Right cardiac atrium (tissue), 5 donors: ENCODE measurements around the gene LMTK2. TPM values are rescaled to one million over a fixed set of nuclear protein-coding genes. Genes with fewer than 3 reads are reported as not detected.

ENCODE experiments used
- ATAC-seq, 2 donors: fragments of 200-7000 bp; cut with Tn5 transposase; one replicate each; pipeline versions ENCODE4 v1.8.0 to v1.9.1; 2020; ENCODE audit warnings: moderate library complexity in 2 of 2, mild to moderate bottlenecking in 1 of 2
- DNase-seq, 3 donors: peaks; one replicate each; pipeline ENCODE4 v3.0.0-alpha.2; 2020
- H3K27ac ChIP-seq: one replicate; pipeline ENCODE4 v1.5.1; 2013; ENCODE audit warnings: mild to moderate bottlenecking, low read length, control low read depth, moderate library complexity
- H3K27me3 ChIP-seq: one replicate; pipeline ENCODE4 v1.6.1; 2013; ENCODE audit not compliant: control insufficient read depth, insufficient read depth
- H3K4me1 ChIP-seq: one replicate; pipeline ENCODE4 v1.6.1; 2013; ENCODE audit warnings: low read length; ENCODE audit not compliant: control insufficient read depth, insufficient read depth
- H3K4me3 ChIP-seq: one replicate; pipeline ENCODE4 v1.5.1; 2013; ENCODE audit warnings: low read length, control low read depth
- H3K9me3 ChIP-seq: one replicate; pipeline ENCODE4 v1.6.1; 2013; ENCODE audit warnings: low read length; ENCODE audit not compliant: control insufficient read depth
- WGBS: extraction: QIAGEN DNeasy Blood & Tissue Kit; methylation state at CpG from one replicate; pipeline ENCODE4 v1.1.7; 2013; 5-methylcytosine and 5-hydroxymethylcytosine counted together
- intact Hi-C, 4 donors: fragments of 100-400 bp; cut with DNase I; formaldehyde crosslinking; loops; one replicate each; pipeline versions ENCODE4 v1.11.0 to v1.14.0; 2022 to 2023
- polyA plus RNA-seq: library from polyadenylated mRNA; stranded (reverse); fragments of 200-250 nt; gene quantifications from one replicate; pipeline ENCODE4 v1.2.3, GENCODE V29; 2013
- total RNA-seq, 4 donors: library from RNA; stranded (reverse); fragmentation: NEBNext Ultra II Directional; extraction: Animal tissue kit (Norgen Biotek cat#: 25700); gene quantifications; one replicate each; pipeline ENCODE4 v1.2.1, GENCODE V29; 2021
- donor health status: healthy with polysubstance abuse.
- donor health status: DM: no; HTN: yes; CAD: no.
- donor health status: DM: no; HTN: no; CAD: no.
- donor health status: DM: no; HTN: yes; CAD: no; lungs with severe emphysema.
- donor health status: DM: yes; HTN: yes; CAD: no.

Gene LMTK2
- total and polyA plus RNA-seq, 5 donors: 13.1 to 38.5 (median 36.8) TPM

DNA sequence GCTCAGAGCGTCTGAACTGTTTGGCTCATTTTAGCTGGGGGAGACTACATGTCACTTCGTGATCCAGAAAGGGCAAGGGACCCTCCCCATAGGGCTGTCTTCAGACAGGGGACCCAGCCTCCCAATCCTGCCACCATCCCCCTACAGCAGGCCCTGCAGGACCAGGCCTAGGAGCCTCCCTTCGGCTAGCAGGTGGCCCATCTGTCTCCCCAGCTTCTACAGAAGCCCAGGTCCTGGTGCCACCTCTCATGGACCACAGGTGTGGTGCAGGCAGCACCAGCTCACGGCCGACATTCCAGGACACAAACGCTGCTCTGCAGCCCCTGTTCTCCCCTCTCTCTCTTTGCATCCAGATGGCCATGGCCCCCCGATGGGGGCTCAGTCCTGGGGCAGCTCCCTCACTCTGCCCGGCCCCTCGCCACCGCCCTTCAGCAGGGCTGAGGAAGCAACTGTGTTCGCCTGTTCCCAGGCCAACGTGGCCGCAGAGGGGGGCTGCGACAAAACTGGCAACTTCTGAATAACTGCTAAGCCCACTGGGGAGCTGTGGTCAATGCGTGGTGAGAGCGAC lies 135.1 kb downstream of the LMTK2 start:
- intact Hi-C loops: loop anchor here in 1 of 4 donors (5.0 kb wide), 1 partner anchor 214 kb away; no protein-coding TSS in a partner anchor
- Histone ChIP-seq H3K4me1 (no peaks in the 10 kb centered on the region), H3K27ac (no peak overlapping the region), H3K9me3 (no peaks in the 10 kb centered on the region), H3K4me3 (no peak overlapping the region), H3K27me3 (no peaks in the 10 kb centered on the region)
- 83% methylated on average over 16 of the region's 16 CpGs for WGBS
- DNase-seq (peak in 2 of 3 donors; percentile 43 to 60), ATAC-seq (peak in 1 of 2 donors; percentile 6)

DNA sequence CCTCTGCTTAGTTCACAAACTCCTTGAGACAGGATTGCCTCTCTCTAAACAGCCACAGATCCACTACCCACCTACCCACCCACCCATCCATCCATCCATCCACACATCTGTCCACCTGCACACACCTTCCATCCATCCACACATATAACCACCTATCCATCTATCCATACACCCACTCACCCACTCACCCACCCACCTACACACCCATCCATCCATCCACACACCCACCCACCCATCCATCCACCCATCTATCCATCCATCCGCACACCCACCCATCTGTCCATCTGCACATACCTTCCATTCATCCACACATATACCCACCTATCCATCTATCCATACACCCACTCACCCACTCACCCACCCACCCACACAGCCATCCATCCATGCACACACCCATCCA lies 135.7 kb downstream of the LMTK2 start:
- H3K27ac ChIP-seq: no peak overlapping the region
- no peak for ATAC-seq
- WGBS: 100% methylated on average over 1 of the region's 1 CpG
- no peaks in the 10 kb centered on the region for H3K4me1 ChIP-seq
- no peaks in the 10 kb centered on the region for H3K27me3 ChIP-seq
- no peak overlapping the region for H3K4me3 ChIP-seq
- no peaks in the 10 kb centered on the region for H3K9me3 ChIP-seq
- intact Hi-C loops: loop anchor here in 1 of 4 donors (5.0 kb wide), 1 partner anchor 215 kb away; no protein-coding TSS in a partner anchor
- DNase-seq: no peak

DNA sequence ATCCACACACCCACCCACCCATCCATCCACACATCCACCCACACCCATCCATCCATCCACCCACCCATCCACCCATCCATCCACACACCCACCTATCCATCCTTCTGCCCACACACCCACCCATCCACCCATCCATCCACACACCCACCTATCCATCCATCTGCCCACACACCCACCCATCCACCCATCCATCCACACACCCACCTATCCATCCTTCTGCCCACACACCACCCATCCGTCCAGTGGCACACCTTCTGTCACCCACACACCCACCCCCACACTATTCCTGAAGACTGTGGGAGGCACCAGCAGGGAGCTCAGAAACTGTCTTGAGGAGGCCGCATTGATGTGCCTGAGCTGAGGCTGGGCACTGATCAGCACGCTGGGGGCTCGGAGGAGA lies 136.3 kb downstream of the LMTK2 start:
- Histone ChIP-seq H3K9me3 (no peaks in the 10 kb centered on the region), H3K27ac (no peak overlapping the region), H3K27me3 (no peaks in the 10 kb centered on the region), H3K4me3 (no peak overlapping the region), H3K4me1 (no peaks in the 10 kb centered on the region)
- ATAC-seq (no peak), DNase-seq (peak in 2 of 3 donors; percentile 11 to 21)
- 92% methylated on average over 4 of the region's 4 CpGs for WGBS
- intact Hi-C loops: loop anchor here in 1 of 4 donors (5.0 kb wide), 1 partner anchor 216 kb away; no protein-coding TSS in a partner anchor

DNA sequence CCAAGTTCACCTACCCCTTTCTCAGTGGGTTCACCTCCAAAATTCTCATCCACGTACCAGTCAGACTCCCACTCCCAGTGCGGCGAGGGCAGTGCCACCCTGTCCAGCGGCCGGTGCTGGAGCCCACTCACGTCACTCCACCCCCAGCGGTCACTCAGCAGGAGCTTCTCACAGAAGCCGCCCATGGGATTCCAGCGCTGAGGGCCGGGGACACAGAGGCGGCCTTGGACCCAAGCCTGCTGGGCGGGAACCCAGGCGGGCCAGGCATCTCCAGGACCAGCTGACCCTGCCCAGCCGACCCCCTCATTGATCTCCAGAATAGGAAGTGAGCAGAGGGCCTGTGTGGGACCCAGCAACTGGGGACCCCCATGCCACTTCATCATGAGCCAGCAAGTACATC lies 138.2 kb downstream of the LMTK2 start:
- Histone ChIP-seq H3K27ac (no peak overlapping the region), H3K9me3 (no peaks in the 10 kb centered on the region), H3K4me1 (no peaks in the 10 kb centered on the region), H3K4me3 (no peak overlapping the region), H3K27me3 (no peaks in the 10 kb centered on the region)
- intact Hi-C loops: loop anchor here in 1 of 4 donors (5.0 kb wide), 1 partner anchor 218 kb away; no protein-coding TSS in a partner anchor
- DNase-seq (peak in 2 of 3 donors; percentile 51 to 65), ATAC-seq (no peak)
- WGBS: 92% methylated on average over 14 of the region's 14 CpGs

DNA sequence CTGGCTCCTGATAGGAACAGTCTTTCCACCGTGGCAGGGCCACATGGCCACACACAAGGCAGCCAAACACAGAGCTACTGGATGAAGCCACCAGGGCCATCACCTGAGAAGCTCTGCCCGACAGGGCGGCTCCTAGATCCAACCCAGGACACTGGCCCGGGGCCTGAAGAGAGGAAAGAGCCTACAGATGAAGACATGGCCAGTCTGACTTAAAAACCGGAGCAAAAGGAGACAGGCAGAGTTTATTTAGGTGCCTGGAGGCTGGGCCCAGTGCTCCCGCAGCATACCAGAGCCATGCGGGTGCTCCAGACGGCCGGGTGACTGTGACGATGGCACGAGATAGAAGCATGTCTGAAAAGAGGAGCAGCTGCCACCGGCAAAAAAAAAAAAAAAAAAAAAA lies 141.5 kb downstream of the LMTK2 start:
- Histone ChIP-seq H3K9me3 (no peaks in the 10 kb centered on the region), H3K4me3 (no peak overlapping the region), H3K4me1 (no peaks in the 10 kb centered on the region), H3K27ac (no peak overlapping the region), H3K27me3 (no peaks in the 10 kb centered on the region)
- no peak for ATAC-seq
- intact Hi-C loops: no loop called here
- peak in 2 of 3 donors; percentile 9 to 38 for DNase-seq
- 91% methylated on average over 12 of the region's 12 CpGs for WGBS

DNA sequence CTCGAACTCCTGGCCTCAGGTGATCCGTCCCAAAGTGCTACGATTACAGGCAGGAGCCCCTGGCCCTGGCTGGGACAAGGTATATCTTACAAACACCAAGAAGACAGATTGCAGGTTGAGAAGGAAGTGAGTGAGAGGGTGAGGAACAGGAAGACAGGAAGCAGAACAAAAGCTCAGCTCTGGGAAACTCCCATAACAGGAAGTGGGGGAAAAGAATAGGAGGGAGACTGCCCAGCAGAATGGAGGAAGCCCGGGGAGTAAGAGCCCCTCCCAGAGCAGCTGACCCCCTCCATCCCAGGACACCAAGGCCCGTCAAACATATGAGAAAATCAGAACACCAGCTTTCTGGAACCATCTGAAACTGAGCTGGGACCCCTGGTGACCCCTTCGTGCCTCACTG lies 142.4 kb downstream of the LMTK2 start:
- peak; percentile 46 to 53 (median 48) for DNase-seq
- no peaks in the 10 kb centered on the region for H3K27me3 ChIP-seq
- peak; percentile 19 to 54 for ATAC-seq
- H3K4me3 ChIP-seq: no peak overlapping the region
- 67% methylated on average over 6 of the region's 6 CpGs for WGBS
- H3K27ac ChIP-seq: peak overlapping the region; percentile 73
- no peaks in the 10 kb centered on the region for H3K9me3 ChIP-seq
- intact Hi-C loops: no loop called here
- H3K4me1 ChIP-seq: no peaks in the 10 kb centered on the region

DNA sequence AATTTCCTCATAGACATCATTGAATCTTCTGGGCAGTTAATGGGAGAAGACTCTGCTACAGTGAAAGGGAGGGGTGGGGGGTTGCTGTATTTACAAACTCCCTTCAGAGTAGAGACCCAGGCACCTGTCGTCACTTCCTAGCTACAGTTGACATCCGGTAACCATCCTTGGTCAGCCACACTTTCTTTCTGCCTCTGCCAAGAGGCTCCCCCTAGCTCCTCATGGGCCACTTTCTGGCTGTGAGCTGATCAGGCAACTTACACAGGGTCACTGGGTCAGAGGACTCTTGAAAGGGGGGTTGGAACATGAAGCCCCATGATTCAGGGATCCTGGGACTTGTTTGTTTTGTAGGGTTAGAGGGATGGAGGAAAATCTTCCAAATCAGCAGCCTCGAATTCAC lies 144.1 kb downstream of the LMTK2 start:
- H3K27ac ChIP-seq: peak overlapping the region; percentile 25
- intact Hi-C loops: no loop called here
- DNase-seq: peak in 1 of 3 donors; percentile 27
- 46% methylated on average over 3 of the region's 3 CpGs for WGBS
- no peaks in the 10 kb centered on the region for H3K27me3 ChIP-seq
- ATAC-seq: no peak
- no peaks in the 10 kb centered on the region for H3K4me1 ChIP-seq
- no peak overlapping the region for H3K4me3 ChIP-seq
- no peaks in the 10 kb centered on the region for H3K9me3 ChIP-seq

DNA sequence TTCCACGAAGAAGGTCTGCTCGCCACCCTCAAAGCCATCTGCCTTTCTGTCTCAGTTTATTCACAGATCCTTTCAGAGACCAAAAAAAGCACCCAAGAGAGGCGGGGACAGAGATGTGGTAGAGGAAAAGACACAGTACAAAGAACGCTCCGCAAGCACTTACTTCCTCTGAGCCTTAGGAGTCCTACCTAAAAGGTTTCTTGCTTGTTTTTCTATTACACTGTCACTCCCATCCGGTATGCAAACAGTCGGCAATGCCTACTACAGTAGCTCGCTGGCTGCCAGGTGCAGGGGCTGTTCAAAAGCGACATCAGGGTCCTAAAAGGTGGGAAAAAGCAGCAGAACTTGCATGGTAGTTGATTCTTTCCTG lies 144.6 kb downstream of the LMTK2 start:
- Histone ChIP-seq H3K4me3 (peak overlapping the region; percentile 57), H3K9me3 (no peaks in the 10 kb centered on the region), H3K27me3 (no peaks in the 10 kb centered on the region), H3K27ac (peak overlapping the region; percentile 36), H3K4me1 (no peaks in the 10 kb centered on the region)
- ATAC-seq: peak in 1 of 2 donors; percentile 20
- intact Hi-C loops: no loop called here
- 23% methylated on average over 9 of the region's 9 CpGs for WGBS
- DNase-seq: no peak

DNA sequence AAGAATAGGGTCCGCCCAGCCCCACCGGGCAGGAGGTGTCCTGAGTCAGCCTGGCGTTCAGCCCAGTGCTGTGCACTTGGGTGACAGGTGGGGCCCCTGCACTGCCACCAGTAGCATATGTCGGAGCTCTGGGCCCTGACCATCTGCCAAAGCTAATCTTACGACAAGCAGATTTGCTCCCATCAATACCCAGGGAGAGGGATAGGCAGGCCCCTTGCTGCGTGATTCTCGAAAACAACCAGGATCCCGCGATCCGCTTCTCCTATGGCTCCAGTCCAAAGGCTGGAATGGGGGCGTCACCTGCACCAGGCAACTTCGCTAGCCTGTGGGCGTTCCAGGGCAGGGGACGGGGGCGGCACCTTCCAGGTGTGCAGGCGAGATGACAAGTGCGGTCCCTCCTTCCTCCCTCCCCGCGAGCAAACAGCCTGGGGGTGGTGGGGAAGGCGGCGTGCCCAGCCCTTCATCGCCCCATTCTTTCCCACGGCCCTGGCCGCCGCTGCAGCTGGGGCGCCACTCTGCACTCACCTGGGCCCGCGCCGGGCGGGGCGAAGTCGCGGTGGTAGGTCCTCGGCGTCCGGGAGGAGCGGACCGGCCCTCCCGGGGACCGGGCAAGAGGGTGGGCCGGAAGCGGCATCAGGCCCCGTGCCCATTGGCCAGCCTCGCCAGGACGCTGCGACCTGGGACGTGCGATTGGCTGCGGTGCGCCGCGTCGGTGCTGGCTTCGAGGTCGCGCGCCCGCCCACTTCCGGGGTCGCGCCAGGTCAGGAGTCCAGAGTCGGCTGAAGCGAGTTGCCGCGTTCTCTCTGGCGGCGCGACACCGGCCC lies 145.2 kb downstream of the LMTK2 start, which contains the start of gene TECPR1:
TECPR1 (minus strand) TSS at position 632 of the 824 bp plus-strand sequence. CDS start 6,086 bp downstream, outside the sequence.
- no peaks in the 10 kb centered on the region for H3K4me1 ChIP-seq
- peak within 1 kb of the TSS; percentile 57 for H3K4me3 ChIP-seq
- peak; percentile 99 for ATAC-seq
- WGBS: under 1% methylated on average over 69 of the region's 69 CpGs
- no peaks in the 10 kb centered on the region for H3K27me3 ChIP-seq
- peak; percentile 96 to 98 (median 98) for DNase-seq
- no peaks in the 10 kb centered on the region for H3K9me3 ChIP-seq
- intact Hi-C loops: no loop called here
- H3K27ac ChIP-seq: peak within 1 kb of the TSS; percentile 36

DNA sequence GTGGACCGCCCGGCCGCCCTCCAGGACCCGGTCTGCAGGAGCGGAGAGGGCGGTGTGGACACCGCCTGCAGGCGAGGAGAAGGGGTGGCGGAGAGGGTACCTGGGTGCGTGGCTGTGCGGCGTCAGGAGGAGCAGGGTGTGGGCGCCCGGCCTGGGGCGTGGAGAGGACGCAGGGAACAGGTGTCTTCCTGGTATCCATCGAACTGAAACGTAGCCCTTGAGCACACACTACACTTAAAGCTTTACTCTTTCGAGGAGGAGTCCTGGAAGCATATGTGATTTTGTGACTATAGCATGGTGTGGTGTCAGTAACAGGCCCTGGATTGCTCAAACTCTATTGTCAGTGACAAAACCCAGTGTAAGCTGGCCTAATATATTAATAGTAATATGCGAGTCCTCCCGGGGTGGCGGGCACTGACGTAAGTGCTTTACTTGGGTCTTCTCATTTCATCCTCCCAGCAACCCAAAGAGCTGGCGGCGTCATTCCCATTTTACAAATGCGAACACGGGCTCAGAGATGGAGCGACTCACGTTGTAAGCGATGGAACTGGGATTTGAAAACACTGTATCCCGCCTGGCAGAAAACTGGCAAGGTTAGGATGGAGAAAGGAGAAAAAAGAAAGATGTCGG lies 145.9 kb downstream of the LMTK2 start:
- no peaks in the 10 kb centered on the region for H3K27me3 ChIP-seq
- H3K4me1 ChIP-seq: no peaks in the 10 kb centered on the region
- no peaks in the 10 kb centered on the region for H3K9me3 ChIP-seq
- intact Hi-C loops: no loop called here
- WGBS: 24% methylated on average over 32 of the region's 32 CpGs
- peak overlapping the region; percentile 10 for H3K27ac ChIP-seq
- no peak for ATAC-seq
- DNase-seq: peak in 1 of 3 donors; percentile 42
- H3K4me3 ChIP-seq: peak overlapping the region; percentile 41

DNA sequence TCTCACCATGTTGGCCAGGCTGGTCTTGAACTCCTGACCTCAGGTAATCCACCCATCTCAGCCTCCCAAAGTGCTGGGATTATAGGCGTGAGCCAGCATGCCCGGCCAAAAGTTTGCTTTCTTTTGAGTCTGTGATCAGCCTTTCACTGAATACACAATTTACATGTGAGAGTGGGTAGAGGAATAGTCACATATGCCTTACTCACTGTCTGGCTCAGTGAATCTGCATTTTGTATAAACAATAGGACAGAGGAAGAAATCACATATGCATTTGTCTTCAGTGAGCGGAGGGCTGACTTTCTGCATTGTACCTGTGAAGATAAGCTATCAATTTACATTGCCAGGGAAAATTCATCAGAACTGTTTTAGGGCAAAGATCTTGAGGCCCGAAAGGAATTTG lies 147.9 kb downstream of the LMTK2 start:
- WGBS: 86% methylated on average over 4 of the region's 4 CpGs
- no peak overlapping the region for H3K4me3 ChIP-seq
- intact Hi-C loops: no loop called here
- H3K27me3 ChIP-seq: no peaks in the 10 kb centered on the region
- no peak overlapping the region for H3K27ac ChIP-seq
- ATAC-seq: no peak
- no peaks in the 10 kb centered on the region for H3K4me1 ChIP-seq
- no peaks in the 10 kb centered on the region for H3K9me3 ChIP-seq
- peak in 1 of 3 donors; percentile 10 for DNase-seq
